Measurements from ENCODE around the gene CCL17. TPM values are rescaled to one million over a fixed set of nuclear protein-coding genes. Genes with fewer than 3 reads are reported as not detected.
"Not testable (repeated sequence)": the region's sequence is repeated elsewhere in the genome, so short reads cannot be mapped to it uniquely, and the experiment has no call there.

Gene CCL17
- polyA plus RNA-seq (ENCODE audit: insufficient read length): not detected
- long read RNA-seq, donor 1: 0 reads
- long read RNA-seq, donor 2: 0 reads
- long read RNA-seq, donor 3: 0 reads
- long read RNA-seq, donor 4: 0 reads
- long read RNA-seq, donor 5: 0 reads
- long read RNA-seq, donor 6: 0 reads
- long read RNA-seq, donor 7: 0 reads
- long read RNA-seq, donor 8: 0 reads

GRCh38 chr16:57403965-57404817 is at the start of gene CCL17:
Gene CCL17 (plus strand): TSS chr16:57404767. CDS start chr16:57413933, 9,166 bp downstream.
- no peak for DNase-seq

- no peak for DNase-seq
Observed at GRCh38 chr16:57355898-57356414, 48.6 kb upstream of the CCL17 start.

- DNase-seq: no peak
Observed at GRCh38 chr16:57356547-57356946, 48.0 kb upstream of the CCL17 start.

DNA sequence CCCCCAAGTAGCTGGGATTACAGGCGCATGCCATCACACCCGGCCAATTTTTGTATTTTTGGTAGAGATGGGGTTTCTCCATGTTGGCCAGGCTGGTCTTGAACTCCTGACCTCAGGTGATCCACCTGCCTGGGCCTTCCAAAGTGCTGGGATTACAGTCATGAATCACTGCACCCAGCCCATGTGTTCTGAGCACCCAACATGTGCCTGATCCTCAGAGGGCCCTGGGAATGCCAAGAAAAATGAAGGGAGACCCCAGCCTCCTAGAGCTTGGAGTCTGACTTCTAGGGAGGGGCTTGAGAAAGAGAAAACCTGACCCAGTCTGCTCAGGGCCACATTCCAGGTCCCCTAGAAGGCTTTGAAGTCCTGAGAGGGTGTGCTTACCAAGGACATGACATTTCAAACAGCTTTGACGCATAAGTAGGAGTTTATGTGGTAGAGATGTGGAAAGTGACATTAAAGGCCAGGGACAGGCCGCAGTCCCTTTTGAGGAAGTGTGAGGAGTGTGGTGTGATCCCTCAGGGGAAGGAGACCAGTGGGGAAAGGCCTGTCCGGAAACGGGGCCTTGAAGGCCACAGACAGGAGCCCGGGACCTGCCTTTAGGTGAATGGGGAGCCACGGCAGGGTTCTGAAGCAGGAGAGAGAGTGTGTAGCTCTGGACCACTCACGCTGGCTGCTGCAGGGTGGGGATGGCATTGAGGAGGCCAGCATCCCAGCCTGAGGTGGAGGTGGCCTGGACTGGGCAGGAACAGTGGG is 47.1 kb upstream of the CCL17 start:
- no peak for DNase-seq

GRCh38 chr16:57358086-57358420 is 46.5 kb upstream of the CCL17 start:
- no peak for DNase-seq

GRCh38 chr16:57358527-57359095 is 46.0 kb upstream of the CCL17 start, which contains the start of gene CCL22:
Gene CCL22 (plus strand): TSS chr16:57358783. CDS start chr16:57358817, 34 bp downstream.
- DNase-seq: no peak

- no peak for DNase-seq
Observed at GRCh38 chr16:57360321-57360935, 44.1 kb upstream of the CCL17 start.

DNA sequence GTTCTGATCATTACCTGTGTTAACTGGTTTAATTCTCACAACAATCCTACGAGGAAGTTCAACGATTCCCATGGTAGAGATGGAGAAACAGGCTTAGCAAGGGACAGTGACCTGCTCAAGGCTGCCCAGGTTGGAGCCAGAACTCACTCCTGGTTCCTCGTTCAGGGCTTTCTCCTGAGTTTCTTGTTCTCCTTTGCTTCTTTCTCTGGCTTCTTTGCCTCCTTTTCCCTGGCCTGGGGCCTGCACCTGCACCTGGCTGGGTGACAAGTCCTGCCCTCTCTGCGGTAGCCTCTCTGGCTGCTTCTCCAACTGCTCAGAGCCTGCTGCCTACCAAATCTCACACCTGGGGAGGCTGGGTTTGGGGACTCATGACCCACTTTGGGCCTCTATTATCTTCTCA is 43.2 kb upstream of the CCL17 start:
- DNase-seq: no peak

DNA sequence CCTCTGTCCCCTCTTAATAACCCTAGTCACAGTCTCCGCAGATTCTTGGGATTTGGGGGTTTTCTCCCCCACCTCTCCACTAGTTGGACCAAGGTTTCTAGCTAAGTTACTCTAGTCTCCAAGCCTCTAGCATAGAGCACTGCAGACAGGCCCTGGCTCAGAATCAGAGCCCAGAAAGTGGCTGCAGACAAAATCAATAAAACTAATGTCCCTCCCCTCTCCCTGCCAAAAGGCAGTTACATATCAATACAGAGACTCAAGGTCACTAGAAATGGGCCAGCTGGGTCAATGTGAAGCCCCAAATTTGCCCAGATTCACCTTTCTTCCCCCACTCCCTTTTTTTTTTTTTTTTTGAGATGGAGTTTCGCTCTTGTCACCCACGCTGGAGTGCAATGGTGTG is 40.4 kb upstream of the CCL17 start:
- no peak for DNase-seq

DNA sequence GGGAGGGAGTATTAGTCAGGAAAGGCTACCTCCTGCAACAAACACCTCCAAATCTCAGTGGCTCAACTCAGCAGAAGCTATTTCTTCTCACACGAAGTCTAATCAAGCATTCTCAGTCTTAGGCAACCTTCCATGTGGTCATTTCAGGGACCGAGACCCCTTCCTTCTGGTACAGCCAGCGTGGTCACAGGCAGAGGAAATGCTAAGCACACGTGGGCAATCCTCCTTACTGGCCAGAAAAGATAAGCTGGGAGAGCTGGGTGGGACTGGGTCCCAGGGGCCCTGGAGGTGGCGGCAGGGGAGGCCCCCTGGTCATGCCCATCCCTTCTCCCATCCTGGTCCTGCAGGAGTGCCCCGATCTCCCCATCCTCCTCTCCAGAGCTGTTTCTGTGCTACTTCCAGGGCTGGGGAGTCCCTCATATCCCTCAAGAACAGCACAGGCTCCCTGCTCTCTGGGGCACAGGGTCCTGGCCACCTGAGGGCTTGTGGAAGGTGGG is 38.0 kb upstream of the CCL17 start:
- DNase-seq: no peak

DNA sequence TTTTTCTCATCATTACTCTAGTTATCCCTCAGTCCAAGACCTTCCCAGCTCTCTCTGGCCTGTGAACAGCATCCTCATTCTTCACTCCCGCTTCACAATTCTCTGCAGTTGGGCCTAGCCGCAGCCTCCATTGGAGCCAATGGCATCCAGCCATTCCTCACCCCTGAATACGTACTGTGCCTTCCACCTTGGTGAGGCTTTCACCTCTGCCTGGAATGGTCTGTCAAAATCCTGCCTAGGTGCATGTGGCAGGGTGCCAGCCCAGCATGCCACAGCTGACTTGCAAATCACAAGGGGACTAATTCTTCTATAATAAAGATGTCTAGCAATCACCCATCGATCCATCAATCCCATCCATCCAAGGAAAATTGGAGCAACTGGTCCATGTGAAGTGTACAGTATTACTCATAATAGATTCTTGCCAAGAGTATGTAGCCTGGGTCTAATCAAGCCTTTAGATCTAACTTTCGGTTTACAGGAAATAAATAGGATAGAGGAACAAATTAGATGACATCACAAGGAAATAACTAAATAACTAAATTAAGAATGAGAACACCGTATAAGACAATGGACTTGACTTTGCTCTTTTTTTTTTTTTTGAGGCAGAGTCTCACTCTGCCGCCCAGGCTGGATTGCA is 37.3 kb upstream of the CCL17 start:
- no peak for DNase-seq

DNA sequence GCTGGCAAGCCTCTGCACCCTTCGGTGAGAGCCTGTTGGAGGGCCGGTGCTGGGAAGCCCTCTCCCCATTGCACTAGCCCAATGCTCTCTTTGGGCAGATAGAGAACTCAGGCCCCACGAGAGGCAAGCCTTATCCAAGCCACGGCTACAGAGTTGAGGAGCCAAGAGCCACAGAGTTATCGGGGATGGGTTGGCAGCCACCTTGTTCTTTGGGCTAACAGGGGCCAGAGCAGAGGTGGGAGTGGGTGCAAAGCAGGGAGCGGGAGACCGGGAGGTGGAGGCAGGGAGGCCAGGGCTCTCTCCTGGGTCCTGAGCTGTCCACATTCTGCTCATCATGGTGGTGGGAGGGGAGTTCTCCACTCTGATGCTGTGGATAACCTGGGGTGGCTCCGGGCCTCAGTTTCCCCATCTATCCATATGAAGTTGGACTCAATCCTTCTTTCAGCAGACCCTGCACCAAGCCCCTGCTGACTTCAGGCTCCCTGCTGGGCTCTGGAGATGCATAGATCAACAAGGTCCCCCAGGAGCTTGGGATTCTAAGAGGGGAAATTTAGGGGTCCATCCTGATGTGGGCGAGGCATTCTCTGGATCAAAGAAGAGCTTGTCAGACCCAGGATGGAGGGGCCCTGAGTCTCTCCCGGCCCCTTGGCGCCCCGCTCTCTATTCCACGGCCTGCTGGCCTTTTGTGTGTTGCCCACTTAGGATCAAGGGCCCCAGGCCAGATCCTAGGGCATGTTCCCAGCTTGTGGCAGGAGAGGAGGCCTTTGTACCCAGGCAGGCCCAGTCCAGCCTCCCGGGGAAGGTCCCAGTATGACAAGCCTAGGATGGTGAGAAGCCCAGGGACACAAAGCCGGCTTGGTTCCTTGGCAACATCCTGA is 32.8 kb upstream of the CCL17 start:
- DNase-seq: no peak

- peak; percentile 89 for DNase-seq
Observed at GRCh38 chr16:57372372-57373116, 32.0 kb upstream of the CCL17 start, which contains the start of gene CX3CL1. Gene CX3CL1 (plus strand): TSS chr16:57372490. CDS start chr16:57372569, 79 bp downstream.

GRCh38 chr16:57373117-57373947 is 31.2 kb upstream of the CCL17 start:
- no peak for DNase-seq

DNA sequence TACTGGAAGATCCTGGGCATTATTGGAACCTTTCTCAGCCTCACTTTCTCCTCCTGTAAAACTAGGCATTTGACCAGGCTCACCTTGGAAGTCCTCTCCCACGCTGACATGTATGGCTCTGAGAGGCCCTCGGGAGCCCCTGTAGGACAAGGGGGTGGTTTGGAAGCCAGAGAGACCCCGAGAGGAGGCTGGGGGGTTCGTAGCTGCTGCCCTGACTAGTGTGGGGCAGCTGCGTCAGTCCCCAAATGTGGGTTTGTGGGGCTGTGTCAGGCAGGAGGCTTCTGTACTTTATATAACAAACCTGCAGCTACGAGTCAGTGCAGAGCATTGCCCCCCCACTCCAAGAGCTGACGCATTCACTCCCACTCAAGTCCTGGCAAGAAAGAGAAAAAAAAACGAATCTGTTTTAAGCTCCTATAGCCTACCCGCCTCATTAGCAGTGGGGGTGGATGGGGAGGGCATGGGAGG is 30.5 kb upstream of the CCL17 start:
- DNase-seq: peak; percentile 53

DNA sequence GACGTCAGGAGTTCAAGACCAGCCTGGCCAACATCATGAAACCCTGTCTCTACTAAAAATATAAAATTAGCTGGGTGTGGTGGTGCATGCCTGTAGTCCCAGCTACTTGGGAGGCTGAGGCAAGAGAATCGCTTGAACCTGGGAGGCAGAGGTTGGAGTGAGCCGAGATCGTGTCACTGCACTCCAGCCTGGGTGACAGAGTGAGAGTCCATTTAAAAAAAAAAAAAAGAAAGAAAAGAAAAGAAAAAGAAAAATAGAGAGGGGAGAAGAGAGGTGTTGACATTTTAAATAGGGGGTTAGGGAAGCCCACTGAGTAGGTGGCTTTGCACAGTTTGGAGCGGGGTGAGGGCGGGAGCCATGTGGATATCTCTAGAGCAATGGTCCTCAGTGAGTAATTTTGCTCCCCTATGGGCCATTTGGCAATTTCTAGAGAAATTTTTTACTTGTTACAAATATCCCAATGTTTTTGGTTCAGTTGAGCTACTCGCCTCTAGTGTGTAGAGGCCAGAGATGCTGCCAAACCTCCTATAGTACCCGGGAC is 29.6 kb upstream of the CCL17 start:
- not testable (repeated sequence) for DNase-seq

DNA sequence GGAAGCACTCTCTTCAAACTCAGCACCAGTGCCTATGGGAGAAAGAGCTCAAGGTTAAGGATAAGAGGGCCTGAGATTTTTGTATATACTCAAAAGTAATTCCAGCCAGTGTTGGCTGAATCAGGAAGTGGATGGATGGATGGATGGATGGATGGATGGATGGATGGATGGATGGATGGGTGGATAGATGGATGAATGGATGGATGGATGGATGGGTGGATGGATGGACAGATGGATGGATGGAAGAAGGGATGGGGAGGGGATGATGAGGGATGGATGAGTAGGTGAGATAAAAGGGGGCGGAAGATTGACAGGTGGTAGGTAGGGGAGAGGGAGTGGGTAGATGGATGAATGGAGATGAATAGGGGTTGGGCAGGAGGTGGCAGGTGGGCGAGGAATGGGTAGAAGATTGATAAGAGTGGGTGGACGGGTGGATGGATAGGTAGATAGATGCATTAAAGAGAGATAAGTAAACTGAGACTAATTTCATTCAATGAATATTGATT is 28.2 kb upstream of the CCL17 start:
- no peak for DNase-seq

All from left kidney (tissue), 8 donors.